ENCODE data around the gene NOP16.

NOP16 gene

DNA sequence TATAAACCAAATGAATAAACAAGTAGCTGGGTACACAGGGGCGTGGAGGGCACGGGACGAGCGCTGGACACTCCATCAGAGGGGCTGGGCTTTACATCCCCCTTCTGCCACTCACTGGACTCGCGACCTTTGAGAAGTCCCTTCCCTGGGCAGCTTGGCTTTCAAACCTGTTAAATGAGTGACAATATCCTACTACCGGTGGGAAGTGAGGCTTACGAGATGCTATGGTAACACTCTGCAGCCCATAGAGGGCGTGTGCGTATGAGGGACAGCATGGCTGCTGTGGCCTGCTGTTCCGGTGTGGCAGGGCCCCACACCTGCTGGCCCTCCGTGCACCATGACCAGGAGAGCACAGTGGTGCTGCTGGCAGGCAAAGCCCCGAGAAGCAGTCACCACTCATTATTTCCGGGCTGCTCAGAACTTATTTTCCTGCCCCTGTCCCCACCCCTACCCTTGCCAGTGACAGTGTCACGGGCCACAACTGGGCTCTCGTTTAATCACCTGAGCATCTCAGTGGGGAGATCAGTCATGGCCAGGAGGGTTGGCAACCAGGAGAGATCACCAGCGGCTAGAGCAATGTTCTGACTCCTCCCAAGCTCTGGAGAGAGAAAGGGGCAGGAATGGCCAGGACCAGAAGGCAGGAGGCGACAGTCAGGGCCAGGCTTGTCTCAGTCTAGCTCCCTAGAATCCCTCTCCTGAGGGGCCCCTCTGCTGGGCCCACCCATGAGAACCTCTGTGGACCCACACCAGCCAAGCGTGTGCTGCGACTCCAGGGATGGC is 17.4 kb upstream of the NOP16 start:
- Histone ChIP-seq H3K9me3 (ENCODE audit: control extremely low read depth in 1 of 5, control insufficient read depth in 4 of 5, insufficient read depth in 2 of 5, low read depth in 1 of 5, low read length in 4 of 5) (no peaks in the 10 kb centered on the region), H3K36me3 (ENCODE audit: control insufficient read depth in 4 of 4, insufficient read depth in 4 of 4, low read length in 3 of 4) (peaks cover 3 to 21% (median 14%) of the 10 kb centered on the region in 4 experiments), H3K27ac (ENCODE audit: insufficient read depth in 1 of 2, low read depth in 1 of 2, low read length in 2 of 2, poor library complexity in 1 of 2, severe bottlenecking in 2 of 2) (no peak overlapping the region), H3K27me3 (replicated peaks in 2 of 5; ENCODE audit: control insufficient read depth in 4 of 5, insufficient read depth in 5 of 5, low read length in 4 of 5) (no peaks in the 10 kb centered on the region), H3K4me1 (ENCODE audit: control extremely low read depth in 1 of 4, control insufficient read depth in 4 of 4, insufficient read depth in 4 of 4, low read length in 3 of 4) (no peaks in the 10 kb centered on the region), H3K4me3 (ENCODE audit: control insufficient read depth in 1 of 7, extremely low read depth in 1 of 7, insufficient read depth in 4 of 7, low read depth in 2 of 7, low read length in 6 of 7) (no peak overlapping the region)
- DNase-seq = no peak
- ChIA-PET CTCF (interaction anchor here (1.3 to 2.0 kb wide), 2 partner anchors 12 to 15 kb away, joined by 3 to 6 read pairs; no protein-coding TSS in a partner anchor), POLR2A (no interaction called here)
- WGBS (ENCODE audit: insufficient coverage) = 95% methylated on average over 16 of the region's 20 CpGs

DNA sequence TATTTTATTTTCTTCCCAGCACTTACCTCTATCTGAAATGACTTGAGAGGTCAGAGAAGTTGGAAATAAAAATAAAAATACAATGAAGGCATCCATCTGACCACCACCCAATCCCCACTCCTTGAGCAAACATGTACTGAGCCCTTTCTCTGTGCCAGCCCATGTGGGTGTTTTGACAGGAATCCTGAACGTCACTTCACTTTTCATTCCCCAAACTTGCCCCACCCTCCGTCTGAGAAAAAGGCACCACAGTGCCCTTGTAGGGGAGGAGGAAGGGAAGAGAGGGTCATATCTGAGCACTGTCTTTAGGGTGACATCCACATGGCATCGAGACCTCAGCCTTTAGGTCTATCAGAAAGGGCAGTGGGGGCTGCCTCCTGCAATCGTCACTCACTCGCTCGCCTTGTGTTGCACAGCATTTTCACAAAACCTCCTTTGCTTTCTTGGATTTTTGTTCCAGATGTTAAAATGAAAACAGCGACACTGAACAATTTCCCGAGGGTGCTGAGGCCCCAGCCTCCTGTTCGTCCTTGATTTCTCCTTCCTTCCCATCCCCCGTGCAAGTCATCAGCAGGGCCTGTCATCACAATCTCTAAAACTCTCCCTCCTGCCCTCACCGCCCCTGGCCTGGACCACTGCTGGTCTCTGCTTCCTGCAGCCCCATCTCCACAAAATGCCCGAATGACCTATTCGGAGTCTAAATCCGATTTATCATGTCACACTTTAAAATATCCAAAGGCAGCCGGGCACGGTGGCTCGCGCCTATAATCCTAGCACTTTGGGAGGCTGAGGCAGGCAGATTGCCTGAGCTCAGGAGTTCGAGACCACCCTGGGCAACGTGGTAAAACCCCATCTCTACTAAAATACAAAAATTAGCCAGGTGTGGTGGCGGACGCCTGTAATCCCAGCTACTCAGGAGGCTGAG is 13.1 kb upstream of the NOP16 start:
- Histone ChIP-seq H3K27ac (ENCODE audit: insufficient read depth in 1 of 2, low read depth in 1 of 2, low read length in 2 of 2, poor library complexity in 1 of 2, severe bottlenecking in 2 of 2) (no peak overlapping the region), H3K36me3 (ENCODE audit: control insufficient read depth in 4 of 4, insufficient read depth in 4 of 4, low read length in 3 of 4) (peaks cover 0 to 15% (median 11%) of the 10 kb centered on the region in 4 experiments), H3K4me1 (ENCODE audit: control extremely low read depth in 1 of 4, control insufficient read depth in 4 of 4, insufficient read depth in 4 of 4, low read length in 3 of 4) (no peaks in the 10 kb centered on the region), H3K4me3 (ENCODE audit: control insufficient read depth in 1 of 7, extremely low read depth in 1 of 7, insufficient read depth in 4 of 7, low read depth in 2 of 7, low read length in 6 of 7) (no peak overlapping the region), H3K9me3 (ENCODE audit: control extremely low read depth in 1 of 5, control insufficient read depth in 4 of 5, insufficient read depth in 2 of 5, low read depth in 1 of 5, low read length in 4 of 5) (no peaks in the 10 kb centered on the region), H3K27me3 (replicated peaks in 2 of 5; ENCODE audit: control insufficient read depth in 4 of 5, insufficient read depth in 5 of 5, low read length in 4 of 5) (no peaks in the 10 kb centered on the region)
- 96% methylated on average over 16 of the region's 22 CpGs for WGBS (ENCODE audit: insufficient coverage)
- ChIA-PET POLR2A (no interaction called here), CTCF (interaction anchor here (1.5 kb wide), 1 partner anchor 10 kb away, joined by 4 read pairs; no protein-coding TSS in a partner anchor)
- no peak for DNase-seq

DNA sequence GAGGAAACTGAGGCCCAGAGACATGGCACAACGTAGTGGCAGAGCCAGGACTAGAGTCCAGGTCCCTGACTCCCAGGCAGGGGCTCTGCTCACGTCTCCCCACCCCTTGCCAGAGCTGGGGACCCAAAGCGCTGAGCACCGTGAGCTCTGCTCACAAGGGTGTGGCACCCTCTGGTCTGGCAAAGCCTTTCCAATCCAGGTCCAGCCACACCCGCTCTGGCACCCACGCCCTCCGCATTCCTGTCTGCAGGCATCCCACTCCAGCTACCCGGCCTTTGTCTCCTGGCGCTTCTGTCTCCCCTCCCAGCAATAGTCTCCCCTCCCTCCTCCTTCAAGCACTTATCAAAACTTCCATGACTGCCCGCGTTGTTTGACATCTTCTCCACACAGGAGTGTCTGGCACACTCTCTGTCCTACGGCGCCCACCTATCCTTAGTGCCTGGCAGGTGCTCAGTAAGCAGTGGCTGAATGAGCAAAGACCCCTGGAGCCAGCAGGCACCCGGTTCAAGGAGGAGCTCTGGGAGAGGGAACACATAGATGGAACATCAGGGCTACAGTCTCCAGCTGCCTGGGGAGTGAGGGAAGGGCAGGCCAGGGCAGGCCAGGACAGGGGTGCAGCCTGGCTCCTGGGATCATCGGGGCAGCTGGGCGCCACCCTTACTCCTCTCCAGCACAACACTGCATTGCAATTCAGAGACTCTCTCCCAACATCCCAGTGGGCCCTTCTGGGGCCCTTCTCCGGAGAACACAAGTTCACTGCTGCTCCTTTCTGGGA is 12.2 kb upstream of the NOP16 start:
- H3K27me3 ChIP-seq (replicated peaks in 2 of 5; ENCODE audit: control insufficient read depth in 4 of 5, insufficient read depth in 5 of 5, low read length in 4 of 5) = no peaks in the 10 kb centered on the region
- ChIA-PET CTCF (interaction anchor here (1.5 kb wide), 1 partner anchor 9 kb away, joined by 4 read pairs; no protein-coding TSS in a partner anchor), POLR2A (interaction anchor here (0.6 kb wide), 1 partner anchor 697 kb away, joined by 5 read pairs; no protein-coding TSS in a partner anchor)
- no peak overlapping the region for H3K4me3 ChIP-seq (ENCODE audit: control insufficient read depth in 1 of 7, extremely low read depth in 1 of 7, insufficient read depth in 4 of 7, low read depth in 2 of 7, low read length in 6 of 7)
- no peak for DNase-seq
- H3K36me3 ChIP-seq (ENCODE audit: control insufficient read depth in 4 of 4, insufficient read depth in 4 of 4, low read length in 3 of 4) = peaks cover 0 to 9% (median 5%) of the 10 kb centered on the region in 4 experiments
- 97% methylated on average over 17 of the region's 17 CpGs for WGBS (ENCODE audit: insufficient coverage)
- no peaks in the 10 kb centered on the region for H3K9me3 ChIP-seq (ENCODE audit: control extremely low read depth in 1 of 5, control insufficient read depth in 4 of 5, insufficient read depth in 2 of 5, low read depth in 1 of 5, low read length in 4 of 5)
- H3K4me1 ChIP-seq (ENCODE audit: control extremely low read depth in 1 of 4, control insufficient read depth in 4 of 4, insufficient read depth in 4 of 4, low read length in 3 of 4) = no peaks in the 10 kb centered on the region
- no peak overlapping the region for H3K27ac ChIP-seq (ENCODE audit: insufficient read depth in 1 of 2, low read depth in 1 of 2, low read length in 2 of 2, poor library complexity in 1 of 2, severe bottlenecking in 2 of 2)

DNA sequence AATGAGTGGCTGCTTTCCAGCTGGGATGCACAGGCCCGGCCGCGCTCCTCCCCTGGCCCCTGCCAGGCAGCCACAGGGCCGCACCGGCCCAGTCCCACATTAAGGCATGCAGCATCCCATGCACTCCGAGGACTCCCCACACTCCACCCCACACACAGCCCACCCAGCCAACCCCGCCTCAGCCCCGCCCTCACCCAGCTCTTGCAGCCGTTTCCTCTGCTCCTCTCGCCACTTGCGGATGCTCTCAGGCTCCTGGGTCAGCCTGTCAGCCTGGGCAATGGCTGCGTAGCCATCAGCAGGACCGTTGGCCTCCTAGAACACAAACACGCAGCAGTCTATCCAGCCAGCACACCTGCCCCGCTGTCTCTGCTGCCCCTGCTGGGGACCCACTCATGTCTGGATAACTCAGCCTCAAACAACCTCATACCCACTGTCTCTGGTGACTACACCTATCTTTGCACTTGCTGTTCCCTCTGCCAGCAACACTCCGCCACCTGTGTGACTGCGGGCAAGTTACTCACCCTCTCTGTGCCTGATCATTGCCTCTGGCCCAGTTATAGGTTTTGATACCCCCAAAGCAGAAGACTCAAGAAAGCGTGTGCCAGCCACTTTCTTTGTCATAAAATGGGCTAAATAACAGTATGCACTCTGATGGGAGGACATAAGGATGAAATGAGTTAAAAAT is 9.5 kb upstream of the NOP16 start:
- 93% methylated on average over 11 of the region's 18 CpGs for WGBS (ENCODE audit: insufficient coverage)
- ChIA-PET POLR2A (no interaction called here), CTCF (interaction anchor here (1.7 kb wide), 1 partner anchor 10 kb away, joined by 3 read pairs; no protein-coding TSS in a partner anchor)
- peaks cover 0 to 19% (median 9%) of the 10 kb centered on the region in 4 experiments for H3K36me3 ChIP-seq (ENCODE audit: control insufficient read depth in 4 of 4, insufficient read depth in 4 of 4, low read length in 3 of 4)
- H3K4me1 ChIP-seq (ENCODE audit: control extremely low read depth in 1 of 4, control insufficient read depth in 4 of 4, insufficient read depth in 4 of 4, low read length in 3 of 4) = peaks cover 0 to under 1% (median 0%) of the 10 kb centered on the region in 4 experiments
- H3K27ac ChIP-seq (ENCODE audit: insufficient read depth in 1 of 2, low read depth in 1 of 2, low read length in 2 of 2, poor library complexity in 1 of 2, severe bottlenecking in 2 of 2) = no peak overlapping the region
- no peak for DNase-seq
- H3K27me3 ChIP-seq (replicated peaks in 2 of 5; ENCODE audit: control insufficient read depth in 4 of 5, insufficient read depth in 5 of 5, low read length in 4 of 5) = no peaks in the 10 kb centered on the region
- no peak overlapping the region for H3K4me3 ChIP-seq (ENCODE audit: control insufficient read depth in 1 of 7, extremely low read depth in 1 of 7, insufficient read depth in 4 of 7, low read depth in 2 of 7, low read length in 6 of 7)
- no peaks in the 10 kb centered on the region for H3K9me3 ChIP-seq (ENCODE audit: control extremely low read depth in 1 of 5, control insufficient read depth in 4 of 5, insufficient read depth in 2 of 5, low read depth in 1 of 5, low read length in 4 of 5)

DNA sequence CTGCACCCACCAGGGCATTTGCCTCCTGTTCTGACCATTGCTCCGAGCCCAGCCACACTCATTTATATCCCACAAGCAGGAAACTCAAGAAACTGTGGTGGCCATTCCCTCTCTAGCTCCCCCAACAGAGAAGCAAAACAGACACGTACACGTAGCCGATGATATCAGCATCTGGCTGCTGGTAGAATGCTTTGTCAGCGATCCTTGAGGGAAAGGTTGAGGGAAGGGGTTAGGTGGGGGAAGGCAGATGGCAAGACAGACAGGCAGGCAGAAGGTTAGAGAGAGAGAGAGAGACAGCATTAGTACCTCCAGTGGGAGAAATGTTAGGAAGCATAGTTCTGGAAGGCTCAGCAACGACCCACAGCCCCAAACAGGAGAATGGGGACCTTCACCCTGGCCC is 7.9 kb upstream of the NOP16 start:
- no peaks in the 10 kb centered on the region for H3K27me3 ChIP-seq (replicated peaks in 2 of 5; ENCODE audit: control insufficient read depth in 4 of 5, insufficient read depth in 5 of 5, low read length in 4 of 5)
- peaks cover 0 to 16% (median 0%) of the 10 kb centered on the region in 4 experiments for H3K4me1 ChIP-seq (ENCODE audit: control extremely low read depth in 1 of 4, control insufficient read depth in 4 of 4, insufficient read depth in 4 of 4, low read length in 3 of 4)
- WGBS (ENCODE audit: insufficient coverage) = 100% methylated on average over 3 of the region's 6 CpGs
- H3K9me3 ChIP-seq (ENCODE audit: control extremely low read depth in 1 of 5, control insufficient read depth in 4 of 5, insufficient read depth in 2 of 5, low read depth in 1 of 5, low read length in 4 of 5) = no peaks in the 10 kb centered on the region
- DNase-seq = no peak
- H3K27ac ChIP-seq (ENCODE audit: insufficient read depth in 1 of 2, low read depth in 1 of 2, low read length in 2 of 2, poor library complexity in 1 of 2, severe bottlenecking in 2 of 2) = peak overlapping the region in 1 of 2 experiments; percentile 66
- H3K4me3 ChIP-seq (ENCODE audit: control insufficient read depth in 1 of 7, extremely low read depth in 1 of 7, insufficient read depth in 4 of 7, low read depth in 2 of 7, low read length in 6 of 7) = no peak overlapping the region
- POLR2A ChIA-PET = no interaction called here
- CTCF ChIA-PET = no interaction called here
- peaks cover 0 to 29% (median 13%) of the 10 kb centered on the region in 4 experiments for H3K36me3 ChIP-seq (ENCODE audit: control insufficient read depth in 4 of 4, insufficient read depth in 4 of 4, low read length in 3 of 4)
